WTC11 (cell line): Measurements from ENCODE around the gene STK11. TPM values are rescaled to one million over a fixed set of nuclear protein-coding genes. Genes with fewer than 3 reads are reported as not detected.

Experiments
- ATAC-seq: fragments of 200-7000 bp; cut with Tn5 transposase; 2 replicates; pipeline ENCODE4 v1.10.0; 2021; ENCODE audit warnings: mild to moderate bottlenecking, moderate library complexity
- CTCF ChIA-PET: fragments of 300-600 bp; sonication (Branson Sonifier 250); formaldehyde crosslinking; loops from one replicate; lab custom pipeline; 2021; ENCODE audit warnings: antibody characterized with exemption; lab: Charles Lee
- POLR2A ChIA-PET: fragments of 350-600 bp; sonication (Branson Sonifier 250); formaldehyde crosslinking; loops from one replicate; lab custom pipeline; 2021; ENCODE audit warnings: antibody characterized with exemption; lab: Charles Lee
- DNase-seq: peaks from one replicate; pipeline ENCODE4 v3.0.0; 2021; ENCODE audit warnings: low spot score
- H3K27ac Mint-ChIP-seq: 2 replicates; pipeline ENCODE4 v1.8.0; 2021; ENCODE audit warnings: mixed read lengths
- H3K27me3 Mint-ChIP-seq: 2 replicates; pipeline ENCODE4 v1.8.0; 2021; ENCODE audit warnings: low read depth, mild to moderate bottlenecking, moderate library complexity, mixed read lengths
- H3K36me3 Mint-ChIP-seq: 2 replicates; pipeline ENCODE4 v1.8.0; 2021; ENCODE audit warnings: mixed read lengths
- H3K4me1 Mint-ChIP-seq: 2 replicates; pipeline ENCODE4 v1.8.0; 2022; ENCODE audit warnings: mixed read lengths
- H3K4me3 Mint-ChIP-seq: 2 replicates; pipeline ENCODE4 v1.8.0; 2021; ENCODE audit warnings: mild to moderate bottlenecking, moderate library complexity, mixed read lengths
- H3K9me3 Mint-ChIP-seq: 2 replicates; pipeline ENCODE4 v1.8.0; 2021; ENCODE audit warnings: mixed read lengths
- EMX1 ChIP-seq: fragments of 250-450 bp; sonication (Bioruptor Pico); IDR thresholded peaks from 2 replicates; pipeline ENCODE4 v1.8.0; 2021; ENCODE audit warnings: mild to moderate bottlenecking
- FOXK1 ChIP-seq: sonication (generic); formaldehyde crosslinking; IDR thresholded peaks from 2 replicates; pipeline ENCODE4 v1.8.0; 2022; ENCODE audit warnings: mild to moderate bottlenecking, moderate library complexity, missing genetic modification reagents
- HMGA2 ChIP-seq: fragments of 250-450 bp; sonication (Bioruptor Pico); IDR thresholded peaks from 2 replicates; pipeline ENCODE4 v1.4.0; 2021; ENCODE audit warnings: mild to moderate bottlenecking, moderate library complexity
- IRF2 ChIP-seq: sonication (generic); formaldehyde crosslinking; IDR thresholded peaks from 2 replicates; pipeline ENCODE4 v1.8.0; 2022; ENCODE audit warnings: low read depth, missing genetic modification reagents, borderline replicate concordance
- KAT7 ChIP-seq: sonication (generic); formaldehyde crosslinking; IDR thresholded peaks from 2 replicates; pipeline ENCODE4 v1.8.1; 2023; ENCODE audit warnings: missing genetic modification reagents, mild to moderate bottlenecking, borderline replicate concordance
- NFE2L1 ChIP-seq: sonication (generic); formaldehyde crosslinking; IDR thresholded peaks from 2 replicates; pipeline ENCODE4 v1.8.1; 2023; ENCODE audit warnings: missing genetic modification reagents
- NFYB ChIP-seq: sonication (generic); formaldehyde crosslinking; conservative IDR thresholded peaks from 2 replicates; pipeline ENCODE4 v1.8.0; 2022; ENCODE audit warnings: low read depth, missing genetic modification reagents
- NR3C1 ChIP-seq: sonication (generic); formaldehyde crosslinking; conservative IDR thresholded peaks from 2 replicates; pipeline ENCODE4 v1.8.1; 2023; ENCODE audit warnings: low read depth, mild to moderate bottlenecking, missing genetic modification reagents
- OVOL2 ChIP-seq: fragments of 250-450 bp; sonication (Bioruptor Pico); IDR thresholded peaks from 2 replicates; pipeline ENCODE4 v1.9.0; 2021; ENCODE audit warnings: mild to moderate bottlenecking, borderline replicate concordance
- TCF7 ChIP-seq: sonication (generic); formaldehyde crosslinking; IDR thresholded peaks from 2 replicates; pipeline ENCODE4 v1.8.0; 2022; ENCODE audit warnings: mild to moderate bottlenecking, low read depth, missing genetic modification reagents, moderate library complexity
- ZNF317 ChIP-seq: sonication (generic); formaldehyde crosslinking; IDR thresholded peaks from 2 replicates; pipeline ENCODE4 v1.8.1; 2023; ENCODE audit warnings: low read depth, mild to moderate bottlenecking, moderate library complexity, missing genetic modification reagents, borderline replicate concordance
- total RNA-seq: library from RNA; stranded (reverse); gene quantifications from 3 replicates; pipeline ENCODE4 v1.2.3, GENCODE V29; 2021
- TF ChIP-seq, protein P1 (sequence below): sonication (generic); formaldehyde crosslinking; IDR thresholded peaks from 2 replicates; pipeline ENCODE4 v1.8.1; 2022; ENCODE audit warnings: mild to moderate bottlenecking, missing genetic modification reagents, moderate library complexity, borderline replicate concordance
- TF ChIP-seq, protein P2 (sequence below): sonication (generic); formaldehyde crosslinking; IDR thresholded peaks from 2 replicates; pipeline ENCODE4 v1.8.0; 2022; ENCODE audit warnings: mild to moderate bottlenecking, missing genetic modification reagents
- TF ChIP-seq, protein P3 (sequence below): sonication (generic); formaldehyde crosslinking; IDR thresholded peaks from 2 replicates; pipeline ENCODE4 v1.8.0; 2022; ENCODE audit warnings: mild to moderate bottlenecking, missing genetic modification reagents
- TF ChIP-seq, protein P4 (sequence below): fragments of 250-450 bp; sonication (Bioruptor Pico); conservative IDR thresholded peaks from 2 replicates; pipeline ENCODE4 v1.9.0; 2021; ENCODE audit warnings: mild to moderate bottlenecking
- TF ChIP-seq, protein P5 (sequence below): fragments of 250-450 bp; sonication (Bioruptor Pico); IDR thresholded peaks from 2 replicates; pipeline ENCODE4 v1.9.0; 2021; ENCODE audit warnings: mild to moderate bottlenecking, borderline replicate concordance
- TF ChIP-seq, protein P6 (sequence below): fragments of 250-450 bp; sonication (Bioruptor Pico); IDR thresholded peaks from 2 replicates; pipeline ENCODE4 v2.1.2; 2022; ENCODE audit warnings: mild to moderate bottlenecking, moderate library complexity
- TF ChIP-seq, protein P7 (sequence below): sonication (generic); formaldehyde crosslinking; IDR thresholded peaks from 2 replicates; pipeline ENCODE4 v1.8.1; 2023; ENCODE audit warnings: mild to moderate bottlenecking, missing genetic modification reagents, moderate library complexity

STK11 gene
- total RNA-seq, 1 experiment from 2014 or later = 112 TPM

DNA sequence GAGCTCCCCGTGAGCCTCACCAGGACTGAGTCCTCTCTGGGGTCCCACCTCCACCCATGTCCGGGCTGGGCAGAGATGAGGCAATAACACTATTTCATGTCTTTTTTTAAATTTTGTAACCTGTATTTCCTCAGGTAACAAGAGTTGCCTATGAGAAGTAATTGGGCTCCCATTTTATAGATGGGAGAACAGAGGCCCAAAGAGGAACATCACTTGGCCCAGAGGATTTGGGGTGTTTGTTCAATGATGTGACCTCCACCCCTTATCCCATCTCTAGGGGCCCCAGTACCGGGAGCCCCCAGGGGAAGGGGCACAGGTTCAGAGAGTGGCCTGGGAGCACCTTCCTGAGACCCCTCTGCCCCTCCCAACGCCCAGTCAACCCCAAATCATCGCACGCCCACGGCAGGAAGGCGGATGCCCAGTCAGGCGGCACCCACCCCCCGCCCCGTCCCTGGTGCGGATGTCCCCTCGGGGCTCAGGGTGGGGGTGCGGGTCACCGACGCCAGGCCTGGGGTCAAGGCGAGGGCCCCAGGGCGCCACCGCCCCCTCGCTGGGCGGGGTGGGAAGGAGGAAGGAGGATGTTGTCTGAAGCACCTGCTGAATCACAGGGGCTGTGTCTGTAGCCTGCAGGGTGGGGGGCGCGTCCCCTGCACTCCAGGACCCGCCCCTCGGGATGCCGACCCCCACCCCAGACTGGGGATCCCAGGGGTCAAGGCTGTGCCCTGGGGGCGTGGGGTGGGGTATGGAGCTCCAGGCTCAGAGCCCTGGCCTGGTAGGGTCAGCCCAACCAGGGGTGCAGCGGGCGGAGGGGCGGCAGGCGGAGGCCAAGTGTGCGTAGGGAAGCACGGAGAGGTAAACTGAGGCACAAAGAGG is 54.5 kb downstream of the STK11 start (continued):
- 0 out of 2 replicates have a peak, but pooled peaks have one; percentile 16 for TF ChIP-seq FOXK1 (CRISPR knock-in tag)

DNA sequence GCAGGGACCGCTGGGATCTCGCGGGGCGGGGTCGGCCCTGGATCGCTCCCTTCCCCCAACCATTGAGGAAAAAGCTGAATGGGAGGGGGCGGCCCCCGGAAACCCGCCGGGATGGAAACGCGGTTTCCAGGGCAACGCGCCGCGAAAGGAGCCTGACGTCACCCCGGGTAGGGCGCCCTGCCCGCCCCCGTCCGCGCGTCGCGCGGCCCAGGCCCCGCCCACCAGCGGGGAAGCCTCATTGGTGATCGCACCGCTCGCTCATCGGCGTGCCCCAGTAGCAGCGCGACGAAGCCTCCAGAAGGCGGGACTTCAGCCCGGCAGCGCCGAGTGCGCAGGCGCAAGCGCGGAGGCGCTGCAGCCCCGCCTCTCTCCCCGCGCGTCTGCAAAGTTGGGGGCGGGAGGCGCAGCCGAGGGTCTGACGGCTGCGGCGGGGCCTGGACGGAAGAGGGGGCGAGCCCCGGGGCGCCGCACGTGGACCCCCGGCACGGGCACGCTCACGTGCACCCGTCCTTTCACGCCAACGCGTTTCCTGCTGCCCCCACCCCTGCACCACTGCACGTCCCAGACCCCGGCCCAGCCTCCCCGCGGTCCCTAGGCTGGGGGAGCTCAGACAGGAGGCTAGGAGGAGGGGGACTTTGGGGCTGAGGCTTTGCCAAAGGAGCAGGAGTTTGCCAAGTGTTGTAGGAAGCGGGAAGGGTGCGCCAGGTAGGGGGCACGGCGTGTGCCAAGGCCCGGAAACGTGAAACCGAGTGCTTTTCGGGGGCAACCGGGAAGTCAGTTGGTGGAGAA is 55.4 kb downstream of the STK11 start:
- Mint-ChIP-seq H3K9me3 (no peaks in the 10 kb centered on the region), H3K27me3 (no peaks in the 10 kb centered on the region), H3K4me3 (peak overlapping the region; percentile 89), H3K36me3 (peaks cover 18% of the 10 kb centered on the region), H3K27ac (peak overlapping the region; percentile 86; the same call in 1 of the 2 replicates), H3K4me1 (peaks cover 57% of the 10 kb centered on the region)
- ChIA-PET CTCF (interaction anchor here (0.6 to 15.6 kb wide), 6 partner anchors 8 to 397 kb away, joined by 3 to 648 read pairs (median 4); partner anchors contain the start of genes ARHGAP45 and ATP5F1D), POLR2A (interaction anchor here (0.5 to 3.6 kb wide), 5 partner anchors 8 to 230 kb away, joined by 3 to 31 read pairs (median 4); partner anchors contain the start of genes CIRBP and REEP6)
- peak; percentile 98 for DNase-seq
- peak; percentile 72 for ATAC-seq
- TF ChIP-seq HMGA2 (CRISPR knock-in tag) = no peak
- no peak for TF ChIP-seq NR3C1
- no peak for TF ChIP-seq EMX1 (CRISPR knock-in tag)
- peak; percentile 95 for TF ChIP-seq NFYB
- TF ChIP-seq, protein P1, sequence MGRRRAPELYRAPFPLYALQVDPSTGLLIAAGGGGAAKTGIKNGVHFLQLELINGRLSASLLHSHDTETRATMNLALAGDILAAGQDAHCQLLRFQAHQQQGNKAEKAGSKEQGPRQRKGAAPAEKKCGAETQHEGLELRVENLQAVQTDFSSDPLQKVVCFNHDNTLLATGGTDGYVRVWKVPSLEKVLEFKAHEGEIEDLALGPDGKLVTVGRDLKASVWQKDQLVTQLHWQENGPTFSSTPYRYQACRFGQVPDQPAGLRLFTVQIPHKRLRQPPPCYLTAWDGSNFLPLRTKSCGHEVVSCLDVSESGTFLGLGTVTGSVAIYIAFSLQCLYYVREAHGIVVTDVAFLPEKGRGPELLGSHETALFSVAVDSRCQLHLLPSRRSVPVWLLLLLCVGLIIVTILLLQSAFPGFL (CRISPR knock-in tag) = no peak
- TF ChIP-seq, protein P2, sequence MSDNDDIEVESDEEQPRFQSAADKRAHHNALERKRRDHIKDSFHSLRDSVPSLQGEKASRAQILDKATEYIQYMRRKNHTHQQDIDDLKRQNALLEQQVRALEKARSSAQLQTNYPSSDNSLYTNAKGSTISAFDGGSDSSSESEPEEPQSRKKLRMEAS = peak; percentile 72
- TF ChIP-seq, protein P3, sequence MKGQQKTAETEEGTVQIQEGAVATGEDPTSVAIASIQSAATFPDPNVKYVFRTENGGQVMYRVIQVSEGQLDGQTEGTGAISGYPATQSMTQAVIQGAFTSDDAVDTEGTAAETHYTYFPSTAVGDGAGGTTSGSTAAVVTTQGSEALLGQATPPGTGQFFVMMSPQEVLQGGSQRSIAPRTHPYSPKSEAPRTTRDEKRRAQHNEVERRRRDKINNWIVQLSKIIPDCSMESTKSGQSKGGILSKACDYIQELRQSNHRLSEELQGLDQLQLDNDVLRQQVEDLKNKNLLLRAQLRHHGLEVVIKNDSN (CRISPR knock-in tag) = no peak
- TF ChIP-seq, protein P4, sequence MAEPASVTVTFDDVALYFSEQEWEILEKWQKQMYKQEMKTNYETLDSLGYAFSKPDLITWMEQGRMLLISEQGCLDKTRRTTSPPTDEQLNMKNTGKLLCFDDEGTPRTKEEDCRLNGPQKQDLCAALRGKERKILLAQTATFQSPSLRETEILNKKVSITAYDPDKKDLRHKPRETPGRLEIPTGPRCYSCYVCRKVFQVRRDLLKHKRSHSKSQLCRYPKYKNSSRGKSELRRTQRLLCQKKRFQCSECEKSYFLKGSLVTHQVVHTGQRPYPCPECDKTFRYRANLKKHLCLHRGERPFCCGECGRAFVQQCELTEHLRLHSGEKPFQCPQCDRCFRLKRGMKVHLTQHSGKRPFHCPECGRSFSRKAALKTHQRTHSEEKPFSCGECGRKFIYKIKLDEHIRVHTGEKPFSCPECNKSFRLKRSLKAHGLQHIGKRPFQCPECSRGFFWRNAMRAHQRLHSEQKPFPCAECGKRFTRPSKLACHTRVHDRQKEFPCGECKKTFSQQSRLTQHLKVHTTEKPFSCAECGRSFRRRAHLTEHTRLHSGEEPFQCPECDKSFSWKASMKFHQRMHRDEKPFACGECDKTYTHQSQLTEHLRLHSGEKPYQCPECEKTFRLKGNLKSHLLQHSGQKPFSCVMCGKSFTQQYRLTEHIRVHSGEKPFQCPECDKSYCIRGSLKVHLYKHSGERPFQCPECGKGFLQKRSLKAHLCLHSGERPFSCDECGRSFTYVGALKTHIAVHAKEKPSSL (CRISPR knock-in tag) = no peak
- TF ChIP-seq NFE2L1 (CRISPR knock-in tag) = no peak
- TF ChIP-seq, protein P5, sequence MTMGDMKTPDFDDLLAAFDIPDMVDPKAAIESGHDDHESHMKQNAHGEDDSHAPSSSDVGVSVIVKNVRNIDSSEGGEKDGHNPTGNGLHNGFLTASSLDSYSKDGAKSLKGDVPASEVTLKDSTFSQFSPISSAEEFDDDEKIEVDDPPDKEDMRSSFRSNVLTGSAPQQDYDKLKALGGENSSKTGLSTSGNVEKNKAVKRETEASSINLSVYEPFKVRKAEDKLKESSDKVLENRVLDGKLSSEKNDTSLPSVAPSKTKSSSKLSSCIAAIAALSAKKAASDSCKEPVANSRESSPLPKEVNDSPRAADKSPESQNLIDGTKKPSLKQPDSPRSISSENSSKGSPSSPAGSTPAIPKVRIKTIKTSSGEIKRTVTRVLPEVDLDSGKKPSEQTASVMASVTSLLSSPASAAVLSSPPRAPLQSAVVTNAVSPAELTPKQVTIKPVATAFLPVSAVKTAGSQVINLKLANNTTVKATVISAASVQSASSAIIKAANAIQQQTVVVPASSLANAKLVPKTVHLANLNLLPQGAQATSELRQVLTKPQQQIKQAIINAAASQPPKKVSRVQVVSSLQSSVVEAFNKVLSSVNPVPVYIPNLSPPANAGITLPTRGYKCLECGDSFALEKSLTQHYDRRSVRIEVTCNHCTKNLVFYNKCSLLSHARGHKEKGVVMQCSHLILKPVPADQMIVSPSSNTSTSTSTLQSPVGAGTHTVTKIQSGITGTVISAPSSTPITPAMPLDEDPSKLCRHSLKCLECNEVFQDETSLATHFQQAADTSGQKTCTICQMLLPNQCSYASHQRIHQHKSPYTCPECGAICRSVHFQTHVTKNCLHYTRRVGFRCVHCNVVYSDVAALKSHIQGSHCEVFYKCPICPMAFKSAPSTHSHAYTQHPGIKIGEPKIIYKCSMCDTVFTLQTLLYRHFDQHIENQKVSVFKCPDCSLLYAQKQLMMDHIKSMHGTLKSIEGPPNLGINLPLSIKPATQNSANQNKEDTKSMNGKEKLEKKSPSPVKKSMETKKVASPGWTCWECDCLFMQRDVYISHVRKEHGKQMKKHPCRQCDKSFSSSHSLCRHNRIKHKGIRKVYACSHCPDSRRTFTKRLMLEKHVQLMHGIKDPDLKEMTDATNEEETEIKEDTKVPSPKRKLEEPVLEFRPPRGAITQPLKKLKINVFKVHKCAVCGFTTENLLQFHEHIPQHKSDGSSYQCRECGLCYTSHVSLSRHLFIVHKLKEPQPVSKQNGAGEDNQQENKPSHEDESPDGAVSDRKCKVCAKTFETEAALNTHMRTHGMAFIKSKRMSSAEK (CRISPR knock-in tag) = no peak
- TF ChIP-seq, protein P6, sequence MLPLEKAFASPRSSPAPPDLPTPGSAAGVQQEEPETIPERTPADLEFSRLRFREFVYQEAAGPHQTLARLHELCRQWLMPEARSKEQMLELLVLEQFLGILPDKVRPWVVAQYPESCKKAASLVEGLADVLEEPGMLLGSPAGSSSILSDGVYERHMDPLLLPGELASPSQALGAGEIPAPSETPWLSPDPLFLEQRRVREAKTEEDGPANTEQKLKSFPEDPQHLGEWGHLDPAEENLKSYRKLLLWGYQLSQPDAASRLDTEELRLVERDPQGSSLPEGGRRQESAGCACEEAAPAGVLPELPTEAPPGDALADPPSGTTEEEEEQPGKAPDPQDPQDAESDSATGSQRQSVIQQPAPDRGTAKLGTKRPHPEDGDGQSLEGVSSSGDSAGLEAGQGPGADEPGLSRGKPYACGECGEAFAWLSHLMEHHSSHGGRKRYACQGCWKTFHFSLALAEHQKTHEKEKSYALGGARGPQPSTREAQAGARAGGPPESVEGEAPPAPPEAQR (CRISPR knock-in tag) = no peak
- TF ChIP-seq IRF2 (CRISPR knock-in tag) = no peak
- TF ChIP-seq OVOL2 (CRISPR knock-in tag) = no peak
- no peak for TF ChIP-seq TCF7
- no peak for TF ChIP-seq ZNF317 (CRISPR knock-in tag)
- TF ChIP-seq, protein P7, sequence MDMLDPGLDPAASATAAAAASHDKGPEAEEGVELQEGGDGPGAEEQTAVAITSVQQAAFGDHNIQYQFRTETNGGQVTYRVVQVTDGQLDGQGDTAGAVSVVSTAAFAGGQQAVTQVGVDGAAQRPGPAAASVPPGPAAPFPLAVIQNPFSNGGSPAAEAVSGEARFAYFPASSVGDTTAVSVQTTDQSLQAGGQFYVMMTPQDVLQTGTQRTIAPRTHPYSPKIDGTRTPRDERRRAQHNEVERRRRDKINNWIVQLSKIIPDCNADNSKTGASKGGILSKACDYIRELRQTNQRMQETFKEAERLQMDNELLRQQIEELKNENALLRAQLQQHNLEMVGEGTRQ (CRISPR knock-in tag) = no peak
- no peak for TF ChIP-seq KAT7 (CRISPR knock-in tag)
